ENCODE results near the gene PEX14.
A peak's percentile ranks its signal among the peaks of the same experiment; 100 is the strongest.

Gene PEX14

GRCh38 chr1:10532362-10532761, 57.6 kb downstream of the PEX14 start:
- TF ChIP-seq CTCF (IDR thresholded peaks at IDR 0.05; ENCODE audit: low read depth, low read length): no peak
- Histone ChIP-seq H3K27ac (no peak overlapping the region), H3K27me3 (ENCODE audit: insufficient read depth, low read depth, severe bottlenecking) (no peaks in the 10 kb centered on the region), H3K4me3 (ENCODE audit: low read depth, low read length) (no peak overlapping the region), H3K9me3 (ENCODE audit: severe bottlenecking) (no peaks in the 10 kb centered on the region), H3K36me3 (no peaks in the 10 kb centered on the region)
- no peak for DNase-seq

- no peak for TF ChIP-seq CTCF (IDR thresholded peaks at IDR 0.05; ENCODE audit: low read depth, low read length)
- Histone ChIP-seq H3K27ac (no peak overlapping the region), H3K4me3 (ENCODE audit: low read depth, low read length) (no peak overlapping the region), H3K9me3 (ENCODE audit: severe bottlenecking) (no peaks in the 10 kb centered on the region), H3K36me3 (no peaks in the 10 kb centered on the region), H3K27me3 (ENCODE audit: insufficient read depth, low read depth, severe bottlenecking) (no peaks in the 10 kb centered on the region)
- no peak for DNase-seq
Measured at GRCh38 chr1:10534519-10534918, 59.8 kb downstream of the PEX14 start.

- no peak overlapping the region for H3K4me3 ChIP-seq (ENCODE audit: low read depth, low read length)
- peak; percentile 14 for DNase-seq
- no peaks in the 10 kb centered on the region for H3K27me3 ChIP-seq (ENCODE audit: insufficient read depth, low read depth, severe bottlenecking)
- H3K9me3 ChIP-seq (ENCODE audit: severe bottlenecking): no peaks in the 10 kb centered on the region
- H3K27ac ChIP-seq: no peak overlapping the region
- TF ChIP-seq CTCF (IDR thresholded peaks at IDR 0.05; ENCODE audit: low read depth, low read length): peak; percentile 27
- no peaks in the 10 kb centered on the region; the same call in 1 of the 2 replicates for H3K36me3 ChIP-seq
Measured at GRCh38 chr1:10536133-10536770, 61.5 kb downstream of the PEX14 start.

DNA sequence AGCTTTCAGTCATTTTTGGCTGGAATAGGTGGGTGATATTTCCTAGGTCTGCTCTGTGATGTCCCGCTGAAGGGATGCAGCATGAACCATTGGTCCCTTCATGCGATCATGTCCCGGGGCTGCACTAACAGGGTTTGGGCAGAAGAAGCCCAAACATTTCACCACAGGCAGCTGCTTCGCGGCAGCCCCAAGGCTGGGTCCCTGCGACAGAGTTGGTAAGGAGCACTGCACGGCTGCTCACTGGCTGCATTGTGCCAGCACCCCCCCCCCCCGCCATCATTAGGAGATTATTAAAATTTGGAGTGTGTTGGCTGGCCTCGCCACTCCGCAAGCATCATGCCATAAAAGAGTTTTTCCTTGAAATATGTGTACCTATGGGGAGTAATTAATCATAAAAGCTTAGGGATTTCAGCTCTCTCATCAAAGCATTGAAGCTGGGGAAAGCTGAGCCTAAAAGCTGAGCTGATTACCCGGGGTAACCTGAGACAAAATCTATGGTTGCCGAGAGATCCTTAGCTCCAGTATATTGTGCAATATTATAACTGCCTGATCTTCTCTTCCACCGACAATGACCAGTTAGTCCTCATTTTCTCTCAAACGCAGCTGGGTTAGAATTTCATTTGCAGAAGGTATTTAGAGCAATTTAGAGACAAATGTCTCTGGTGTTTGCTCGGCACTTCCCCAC, 62.5 kb downstream of the PEX14 start:
- no peak for TF ChIP-seq CTCF (IDR thresholded peaks at IDR 0.05; ENCODE audit: low read depth, low read length)
- Histone ChIP-seq H3K36me3 (peaks cover 6% of the 10 kb centered on the region; the same call in 1 of the 2 replicates), H3K27ac (peak overlapping the region; percentile 33; the same call in 1 of the 2 replicates), H3K9me3 (ENCODE audit: severe bottlenecking) (no peaks in the 10 kb centered on the region), H3K27me3 (ENCODE audit: insufficient read depth, low read depth, severe bottlenecking) (no peaks in the 10 kb centered on the region), H3K4me3 (ENCODE audit: low read depth, low read length) (no peak overlapping the region)
- peak; percentile 53 for DNase-seq

DNA sequence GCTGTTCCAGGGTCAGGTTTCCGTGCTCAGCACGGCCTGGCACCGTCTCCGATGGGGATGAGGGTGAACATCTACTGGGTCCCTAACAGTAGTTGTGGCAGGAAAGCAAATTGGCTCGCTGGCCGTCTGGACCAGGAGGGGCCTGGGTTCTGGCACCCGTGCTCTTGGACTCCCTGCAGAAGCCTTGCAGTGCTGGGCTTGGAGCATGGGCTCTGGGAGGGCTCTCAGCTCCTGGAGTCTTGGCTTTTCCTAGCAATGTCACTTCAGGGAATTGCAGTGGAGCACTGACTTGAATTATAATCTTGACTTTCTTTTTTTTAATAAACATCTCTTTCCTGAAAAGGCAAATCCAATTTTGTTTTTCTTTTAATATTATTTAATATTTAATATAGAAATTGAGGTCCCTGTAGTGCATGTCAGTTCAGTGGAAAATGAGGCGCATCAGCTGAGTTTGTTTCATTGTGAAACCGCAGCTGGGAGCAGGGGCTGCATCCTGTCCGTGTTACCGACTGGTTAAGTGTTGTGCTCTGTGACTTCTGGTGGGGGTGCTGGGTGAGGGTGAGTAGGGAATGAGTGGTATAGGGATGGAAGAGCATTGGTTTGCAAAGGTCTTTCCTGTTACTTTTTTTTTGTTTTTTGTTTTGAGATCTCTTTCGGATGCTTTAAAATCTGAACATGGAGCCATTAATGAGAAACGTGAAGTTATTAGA, 64.1 kb downstream of the PEX14 start:
- DNase-seq: no peak
- Histone ChIP-seq H3K9me3 (ENCODE audit: severe bottlenecking) (no peaks in the 10 kb centered on the region), H3K36me3 (peaks cover 13% of the 10 kb centered on the region; the same call in 1 of the 2 replicates), H3K27ac (no peak overlapping the region), H3K4me3 (ENCODE audit: low read depth, low read length) (no peak overlapping the region), H3K27me3 (ENCODE audit: insufficient read depth, low read depth, severe bottlenecking) (no peaks in the 10 kb centered on the region)
- no peak for TF ChIP-seq CTCF (IDR thresholded peaks at IDR 0.05; ENCODE audit: low read depth, low read length)
